B cell (primary cell): ENCODE data around the gene PHACTR2. TPM values are rescaled to one million over a fixed set of nuclear protein-coding genes. Genes with fewer than 3 reads are reported as not detected.

Experiments
- ATAC-seq: fragments of 200-7000 bp; cut with Tn5 transposase; one replicate; pipeline ENCODE4 v1.10.0; 2021; ENCODE audit warnings: low read depth, mild to moderate bottlenecking, moderate number of reproducible peaks, moderate library complexity
- CTCF ChIA-PET: fragments of 350-600 bp; sonication (Branson Sonifier 250); formaldehyde crosslinking; loops from one replicate; lab custom pipeline; 2021; ENCODE audit warnings: antibody characterized with exemption, inconsistent platforms; lab: Charles Lee
- POLR2A ChIA-PET: fragments of 350-600 bp; sonication (Branson Sonifier 250); formaldehyde crosslinking; loops from one replicate; lab custom pipeline; 2021; ENCODE audit warnings: antibody characterized with exemption; lab: Charles Lee
- DNase-seq: peaks from one replicate; pipeline ENCODE4 v3.0.0; 2013
- H2AFZ ChIP-seq: 2 replicates; pipeline ENCODE4 v1.6.1; 2012; ENCODE audit warnings: mild to moderate bottlenecking, low read depth, low read length; ENCODE audit not compliant: insufficient read depth, poor library complexity, severe bottlenecking
- H3K27ac ChIP-seq, 2 donors: 1 replicate in 1 of 2; 2 replicates in 1 of 2; pipeline ENCODE4 v1.5.1; 2012 to 2013; ENCODE audit warnings: low read length in 2 of 2, mild to moderate bottlenecking in 2 of 2, moderate library complexity in 1 of 2
- H3K27me3 ChIP-seq, 4 experiments: fragments of 200-600 bp in 1 of 4; sonication (generic) in 1 of 4; replicated peaks in 1 of 4; 1 replicate in 2 of 4; 2 replicates in 2 of 4; pipeline versions ENCODE4 v1.6.1 to v1.7.0; 2013 to 2016; ENCODE audit warnings: low read length in 3 of 4, mild to moderate bottlenecking in 2 of 4, mixed read lengths in 1 of 4, moderate library complexity in 1 of 4; ENCODE audit not compliant: insufficient read depth in 4 of 4, control insufficient read depth in 3 of 4; ENCODE audit errors: control extremely low read depth in 1 of 4
- H3K36me3 ChIP-seq, 2 experiments: replicated peaks in 1 of 2; 1 replicate in 1 of 2; 2 replicates in 1 of 2; pipeline versions ENCODE4 v1.6.1 to v1.7.1; 2013; ENCODE audit warnings: low read length in 1 of 2; ENCODE audit not compliant: insufficient read depth in 2 of 2, control insufficient read depth in 1 of 2; ENCODE audit errors: control extremely low read depth in 1 of 2, extremely low read depth in 1 of 2
- H3K4me1 ChIP-seq, 2 donors: fragments of 200-600 bp in 1 of 2; sonication (generic) in 1 of 2; 1 replicate in 1 of 2; 2 replicates in 1 of 2; pipeline versions ENCODE4 v1.5.1 to v1.6.1; 2013 to 2017; ENCODE audit warnings: low read length in 2 of 2; ENCODE audit not compliant: control insufficient read depth in 2 of 2, insufficient read depth in 2 of 2
- H3K4me2 ChIP-seq: replicated peaks from 2 replicates; pipeline ENCODE3; 2012; ENCODE audit warnings: mild to moderate bottlenecking, low read depth, low read length; ENCODE audit not compliant: poor library complexity, severe bottlenecking
- H3K4me3 ChIP-seq, 5 experiments: fragments of 200-600 bp in 1 of 5; sonication (generic) in 1 of 5; 1 replicate in 3 of 5; 2 replicates in 2 of 5; pipeline versions ENCODE4 v1.5.1 to v1.7.0; 2011 to 2016; ENCODE audit warnings: low read length in 4 of 5, mild to moderate bottlenecking in 4 of 5, low read depth in 2 of 5, control low read depth in 1 of 5, moderate library complexity in 1 of 5; ENCODE audit not compliant: insufficient read depth in 1 of 5; ENCODE audit errors: control extremely low read depth in 1 of 5, extremely low read depth in 1 of 5
- H3K79me2 ChIP-seq: fragments of 200-600 bp; sonication (generic); one replicate; pipeline ENCODE4 v1.6.0; 2016; ENCODE audit warnings: low read length; ENCODE audit not compliant: control insufficient read depth, insufficient read depth
- H3K9ac ChIP-seq: fragments of 200-600 bp; sonication (generic); 2 replicates; pipeline ENCODE4 v1.6.1; 2017; ENCODE audit warnings: mild to moderate bottlenecking, low read length, moderate library complexity
- H3K9me3 ChIP-seq, 3 donors: one replicate each; pipeline versions ENCODE4 v1.6.1 to v1.7.1; 2013; ENCODE audit warnings: low read length in 2 of 3; ENCODE audit not compliant: control insufficient read depth in 2 of 3, insufficient read depth in 1 of 3; ENCODE audit errors: control extremely low read depth in 1 of 3
- H4K20me1 ChIP-seq: 2 replicates; pipeline ENCODE4 v1.6.0; 2012; ENCODE audit warnings: mild to moderate bottlenecking, low read length; ENCODE audit not compliant: insufficient read depth, control insufficient read depth, poor library complexity, severe bottlenecking
- H3K27ac Mint-ChIP-seq: one replicate; pipeline ENCODE4 v1.8.0; 2021; ENCODE audit warnings: mixed read lengths
- H3K27me3 Mint-ChIP-seq: one replicate; pipeline ENCODE4 v1.8.0; 2021; ENCODE audit warnings: mixed read lengths
- H3K4me1 Mint-ChIP-seq: one replicate; pipeline ENCODE4 v1.8.0; 2021; ENCODE audit warnings: mixed read lengths
- H3K4me3 Mint-ChIP-seq: one replicate; pipeline ENCODE4 v1.8.0; 2021; ENCODE audit warnings: mixed read lengths
- H3K9me3 Mint-ChIP-seq: one replicate; pipeline ENCODE4 v1.8.0; 2022; ENCODE audit warnings: mixed read lengths; ENCODE audit not compliant: insufficient read depth
- CTCF ChIP-seq: fragments of 200-600 bp; IDR thresholded peaks from one replicate; pipeline ENCODE4 v1.8.0; 2022; ENCODE audit warnings: antibody characterized with exemption, mild to moderate bottlenecking
- EZH2 ChIP-seq: IDR thresholded peaks from 2 replicates; pipeline ENCODE4 v1.6.1; 2012; ENCODE audit warnings: borderline replicate concordance, low read depth, mild to moderate bottlenecking, moderate library complexity, low read length; ENCODE audit not compliant: insufficient read depth, poor library complexity, severe bottlenecking
- WGBS: methylation state at CpG from one replicate; pipeline ENCODE4 v1.1.5; 2013; ENCODE audit warnings: missing lambda C conversion rate; ENCODE audit not compliant: insufficient coverage; 5-methylcytosine and 5-hydroxymethylcytosine counted together
- intact Hi-C: fragments of 100-400 bp; cut with micrococcal nuclease; formaldehyde crosslinking; loops from one replicate; pipeline ENCODE4 v1.10.0; 2022
- polyA plus RNA-seq: library from polyadenylated mRNA; depleted of rRNA; stranded (reverse); fragments of >200 nt; gene quantifications from 2 replicates; pipeline ENCODE4 v1.2.3, GENCODE V29; 2012
- total RNA-seq, 2 donors: library from RNA; stranded (reverse); fragments of 120-200 nt in 1 of 2; gene quantifications; 1 replicate in 1 of 2; 2 replicates in 1 of 2; pipeline versions ENCODE4 v1.2.3 to v1.2.4, GENCODE V29; 2013 to 2022

PHACTR2 gene
- total and polyA plus RNA-seq, 2 donors (not counting 1 experiment from before 2014, with no cell fraction given), result 1.1 to 10.6 TPM

DNA sequence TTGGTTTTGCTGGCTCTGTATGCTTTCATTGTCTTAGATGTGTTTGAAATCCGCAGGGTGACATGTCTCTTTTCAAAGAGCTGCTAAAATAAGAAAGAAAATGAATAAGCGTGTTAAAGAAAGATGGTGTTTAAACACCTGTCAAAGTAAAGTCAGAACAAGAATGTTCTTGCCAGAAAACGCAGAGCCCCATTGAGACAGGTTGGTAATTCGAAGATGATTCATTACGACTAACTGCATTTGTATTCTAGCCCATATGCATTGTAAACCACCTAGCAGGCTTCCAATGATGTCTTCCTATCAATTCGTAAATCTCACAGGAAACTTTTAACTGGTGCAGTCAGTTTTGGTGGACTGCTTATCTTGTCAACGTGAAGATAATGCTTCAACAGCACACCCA, 16.8 kb downstream of the PHACTR2 start:
- Histone ChIP-seq H3K27ac (no peak overlapping the region), H3K27me3 (no peaks in the 10 kb centered on the region), H3K4me2 (no peak overlapping the region), H3K4me3 (no peak overlapping the region), H3K4me1 (peaks cover 2 to 3% of the 10 kb centered on the region in 2 donors), H3K9ac (no peak overlapping the region), H2AFZ (no peak overlapping the region), H3K79me2 (no peaks in the 10 kb centered on the region), H4K20me1 (no peaks in the 10 kb centered on the region), H3K9me3 (no peaks in the 10 kb centered on the region), H3K36me3 (no peaks in the 10 kb centered on the region)
- ChIA-PET CTCF (no interaction called here), POLR2A (no interaction called here)
- 78% methylated on average over 7 of the region's 7 CpGs for WGBS
- no peak for ATAC-seq
- H3K9me3 Mint-ChIP-seq, result no peaks in the 10 kb centered on the region
- intact Hi-C loops, result no loop called here
- H3K4me1 Mint-ChIP-seq, result peaks cover 9% of the 10 kb centered on the region
- DNase-seq, result no peak
- H3K27me3 Mint-ChIP-seq, result no peaks in the 10 kb centered on the region
- no peak overlapping the region for H3K27ac Mint-ChIP-seq
- TF ChIP-seq EZH2 (no peak), CTCF (no peak)
- H3K4me3 Mint-ChIP-seq, result no peak overlapping the region

- DNase-seq (no peak), ATAC-seq (no peak)
- Histone ChIP-seq H3K9ac (no peak overlapping the region), H3K4me2 (no peak overlapping the region), H2AFZ (no peak overlapping the region), H3K4me3 (peak overlapping the region in 1 of 5 experiments; percentile 17), H3K9me3 (no peaks in the 10 kb centered on the region), H4K20me1 (no peaks in the 10 kb centered on the region), H3K36me3 (no peaks in the 10 kb centered on the region), H3K27me3 (no peaks in the 10 kb centered on the region), H3K27ac (no peak overlapping the region), H3K4me1 (peaks cover 2 to 3% of the 10 kb centered on the region in 2 donors), H3K79me2 (no peaks in the 10 kb centered on the region)
- WGBS, result 100% methylated on average over 1 of the region's 7 CpGs
- Mint-ChIP-seq H3K27me3 (no peaks in the 10 kb centered on the region), H3K9me3 (no peaks in the 10 kb centered on the region), H3K4me3 (no peak overlapping the region), H3K27ac (no peak overlapping the region), H3K4me1 (peaks cover 9% of the 10 kb centered on the region)
- intact Hi-C loops, result no loop called here
- TF ChIP-seq EZH2, result no peak
- TF ChIP-seq CTCF, result no peak
- CTCF ChIA-PET, result no interaction called here
- POLR2A ChIA-PET, result no interaction called here
Observed at GRCh38 chr6:143695130-143695968, 17.6 kb downstream of the PHACTR2 start.
